NCI-H187 (cell line): ENCODE results near the gene CYP4F12.

Experiments used
- DNase-seq, 2 experiments: peaks; one replicate each; lab custom pipeline; 2025; lab: John Stamatoyannopoulos, UW

The CYP4F12 gene

GRCh38 chr19:15702534-15702930 is 29.6 kb downstream of the CYP4F12 start:
- DNase-seq = no peak

- DNase-seq = no peak
These were observed 41.8 kb downstream of the CYP4F12 start for GRCh38 chr19:15714638-15715037.

GRCh38 chr19:15715642-15716041 is 42.8 kb downstream of the CYP4F12 start:
- no peak for DNase-seq

GRCh38 chr19:15717809-15718208 is 44.9 kb downstream of the CYP4F12 start:
- no peak for DNase-seq

- no peak for DNase-seq
These were observed 48.4 kb downstream of the CYP4F12 start for GRCh38 chr19:15721268-15721667.

- DNase-seq = no peak
These were observed 50.1 kb downstream of the CYP4F12 start for GRCh38 chr19:15722956-15723355.

GRCh38 chr19:15727724-15728123 is 54.8 kb downstream of the CYP4F12 start, which contains the start of gene OR10H2:
Gene OR10H2, plus strand, starts transcription at chr19:15728024. Its CDS starts 20 bp downstream, at chr19:15728044.
- DNase-seq = no peak

- no peak for DNase-seq
These were observed 57.7 kb downstream of the CYP4F12 start for GRCh38 chr19:15730538-15730937.

GRCh38 chr19:15732388-15732787 is 59.5 kb downstream of the CYP4F12 start:
- DNase-seq = no peak

GRCh38 chr19:15733895-15734294 is 61.0 kb downstream of the CYP4F12 start:
- DNase-seq = no peak

GRCh38 chr19:15737722-15738121 is 64.8 kb downstream of the CYP4F12 start, which contains the start of gene OR10H3:
Gene OR10H3, plus strand, starts transcription at chr19:15737985. Its CDS starts 3,408 bp downstream, at chr19:15741393.
- DNase-seq = no peak

- DNase-seq = no peak
These were observed 67.9 kb downstream of the CYP4F12 start for GRCh38 chr19:15740785-15741184.
